Peyer's patch (tissue), 4 donors: ENCODE results near the gene HSPG2.

ENCODE experiments used
- POLR2A ChIP-seq, 2 donors: fragments of 450-650 bp; IDR thresholded peaks; one replicate each; pipeline ENCODE4 v1.5.1; 2017; ENCODE audit warnings: antibody characterized with exemption in 2 of 2, mild to moderate bottlenecking in 2 of 2, moderate library complexity in 2 of 2
- TF ChIP-seq, protein P1 (sequence below), 6 experiments: fragments of 450-650 bp in 4 of 6; fragments of 200-600 bp in 2 of 6; sonication (generic) in 1 of 6; IDR thresholded peaks; one replicate each; pipeline ENCODE4 v1.5.1; 2017 to 2019; ENCODE audit warnings: antibody characterized with exemption in 6 of 6, mild to moderate bottlenecking in 3 of 6, moderate library complexity in 1 of 6

DNA sequence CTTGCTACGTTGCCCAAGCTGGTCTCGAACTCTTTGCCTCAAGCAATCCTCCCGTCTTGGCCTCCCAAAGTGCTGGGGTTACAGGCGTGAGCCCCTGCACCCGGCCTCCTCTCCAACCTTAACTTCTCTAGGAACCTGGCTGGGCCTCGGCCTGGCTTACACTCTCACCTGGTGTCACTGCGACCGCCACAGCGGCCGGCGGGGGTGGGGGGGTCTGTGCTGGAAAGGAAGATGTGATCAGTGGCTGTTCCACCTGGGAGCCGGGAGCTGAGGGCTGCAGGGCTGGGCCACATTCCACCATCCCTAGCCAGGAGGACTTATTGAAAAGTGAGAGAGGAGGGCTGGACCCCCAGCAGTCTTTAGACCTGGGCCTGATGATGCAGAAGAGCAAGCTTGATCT, 48.6 kb downstream of the HSPG2 start:
- TF ChIP-seq, protein P1, sequence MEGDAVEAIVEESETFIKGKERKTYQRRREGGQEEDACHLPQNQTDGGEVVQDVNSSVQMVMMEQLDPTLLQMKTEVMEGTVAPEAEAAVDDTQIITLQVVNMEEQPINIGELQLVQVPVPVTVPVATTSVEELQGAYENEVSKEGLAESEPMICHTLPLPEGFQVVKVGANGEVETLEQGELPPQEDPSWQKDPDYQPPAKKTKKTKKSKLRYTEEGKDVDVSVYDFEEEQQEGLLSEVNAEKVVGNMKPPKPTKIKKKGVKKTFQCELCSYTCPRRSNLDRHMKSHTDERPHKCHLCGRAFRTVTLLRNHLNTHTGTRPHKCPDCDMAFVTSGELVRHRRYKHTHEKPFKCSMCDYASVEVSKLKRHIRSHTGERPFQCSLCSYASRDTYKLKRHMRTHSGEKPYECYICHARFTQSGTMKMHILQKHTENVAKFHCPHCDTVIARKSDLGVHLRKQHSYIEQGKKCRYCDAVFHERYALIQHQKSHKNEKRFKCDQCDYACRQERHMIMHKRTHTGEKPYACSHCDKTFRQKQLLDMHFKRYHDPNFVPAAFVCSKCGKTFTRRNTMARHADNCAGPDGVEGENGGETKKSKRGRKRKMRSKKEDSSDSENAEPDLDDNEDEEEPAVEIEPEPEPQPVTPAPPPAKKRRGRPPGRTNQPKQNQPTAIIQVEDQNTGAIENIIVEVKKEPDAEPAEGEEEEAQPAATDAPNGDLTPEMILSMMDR (IDR thresholded peaks at IDR 0.05), result no peak
- no peak for TF ChIP-seq POLR2A (IDR thresholded peaks at IDR 0.05)
